Thyroid gland (tissue), 4 donors: Measurements from ENCODE around the gene ZNF620.
"Not testable (repeated sequence)": the region's sequence is repeated elsewhere in the genome, so short reads cannot be mapped to it uniquely, and the experiment has no call there.

Source experiments
- POLR2A ChIP-seq, 2 donors: fragments of 450-650 bp; IDR thresholded peaks; one replicate each; pipeline ENCODE4 v1.6.1; 2017; ENCODE audit warnings: antibody characterized with exemption in 2 of 2, mild to moderate bottlenecking in 2 of 2, moderate library complexity in 1 of 2
- TF ChIP-seq, protein P1 (sequence below), 6 experiments: fragments of 200-600 bp in 3 of 6; fragments of 450-650 bp in 3 of 6; sonication (generic) in 3 of 6; IDR thresholded peaks; one replicate each; pipeline ENCODE4 v1.5.1; 2016 to 2019; ENCODE audit warnings: antibody characterized with exemption in 6 of 6, mild to moderate bottlenecking in 2 of 6, inconsistent platforms in 1 of 6, moderate library complexity in 1 of 6

DNA sequence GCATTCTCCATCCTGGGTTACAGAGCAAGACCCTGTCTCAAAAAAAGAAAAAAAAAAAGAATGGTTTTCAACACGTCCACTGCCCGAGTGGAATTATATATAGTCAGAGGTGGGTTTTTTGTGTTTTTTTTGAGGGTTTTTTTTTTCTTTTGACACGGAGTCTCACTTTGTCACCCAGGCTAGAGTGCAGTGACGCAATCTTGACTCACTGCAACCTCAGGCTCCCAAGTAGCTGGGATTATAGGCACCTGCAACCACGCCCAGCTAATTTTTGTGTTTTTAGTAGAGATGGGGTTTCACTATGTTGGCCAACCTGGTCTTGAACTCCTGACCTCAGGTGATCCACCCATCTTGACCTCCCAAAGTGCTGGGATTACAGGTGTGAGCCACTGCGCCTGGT lies 45.4 kb upstream of the ZNF620 start:
- TF ChIP-seq, protein P1, sequence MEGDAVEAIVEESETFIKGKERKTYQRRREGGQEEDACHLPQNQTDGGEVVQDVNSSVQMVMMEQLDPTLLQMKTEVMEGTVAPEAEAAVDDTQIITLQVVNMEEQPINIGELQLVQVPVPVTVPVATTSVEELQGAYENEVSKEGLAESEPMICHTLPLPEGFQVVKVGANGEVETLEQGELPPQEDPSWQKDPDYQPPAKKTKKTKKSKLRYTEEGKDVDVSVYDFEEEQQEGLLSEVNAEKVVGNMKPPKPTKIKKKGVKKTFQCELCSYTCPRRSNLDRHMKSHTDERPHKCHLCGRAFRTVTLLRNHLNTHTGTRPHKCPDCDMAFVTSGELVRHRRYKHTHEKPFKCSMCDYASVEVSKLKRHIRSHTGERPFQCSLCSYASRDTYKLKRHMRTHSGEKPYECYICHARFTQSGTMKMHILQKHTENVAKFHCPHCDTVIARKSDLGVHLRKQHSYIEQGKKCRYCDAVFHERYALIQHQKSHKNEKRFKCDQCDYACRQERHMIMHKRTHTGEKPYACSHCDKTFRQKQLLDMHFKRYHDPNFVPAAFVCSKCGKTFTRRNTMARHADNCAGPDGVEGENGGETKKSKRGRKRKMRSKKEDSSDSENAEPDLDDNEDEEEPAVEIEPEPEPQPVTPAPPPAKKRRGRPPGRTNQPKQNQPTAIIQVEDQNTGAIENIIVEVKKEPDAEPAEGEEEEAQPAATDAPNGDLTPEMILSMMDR (IDR thresholded peaks at IDR 0.05), result not testable (repeated sequence)
- not testable (repeated sequence) for TF ChIP-seq POLR2A (IDR thresholded peaks at IDR 0.05)
